Measurements from ENCODE around the gene SIGLEC6.
"Not testable (repeated sequence)": the region's sequence is repeated elsewhere in the genome, so short reads cannot be mapped to it uniquely, and the experiment has no call there.

The SIGLEC6 gene

GRCh38 chr19:51508059-51508733, 23.3 kb downstream of the SIGLEC6 start:
- DNase-seq, result no peak

- no peak for DNase-seq
Measured at GRCh38 chr19:51507640-51508058, 23.8 kb downstream of the SIGLEC6 start.

- DNase-seq, result no peak
Measured at GRCh38 chr19:51507192-51507591, 24.3 kb downstream of the SIGLEC6 start.

GRCh38 chr19:51505904-51506303, 25.6 kb downstream of the SIGLEC6 start:
- no peak for DNase-seq

GRCh38 chr19:51503896-51504295, 27.6 kb downstream of the SIGLEC6 start:
- DNase-seq, result no peak

GRCh38 chr19:51503286-51503817, 28.1 kb downstream of the SIGLEC6 start:
- no peak for DNase-seq

- no peak for DNase-seq
Measured at GRCh38 chr19:51501594-51502263, 29.7 kb downstream of the SIGLEC6 start, which contains the start of gene SIGLEC12. SIGLEC12 (minus strand) TSS chr19:51501800; CDS start chr19:51501733, 67 bp downstream.

GRCh38 chr19:51500931-51501330, 30.5 kb downstream of the SIGLEC6 start:
- not testable (repeated sequence) for DNase-seq

GRCh38 chr19:51497666-51498065, 33.8 kb downstream of the SIGLEC6 start:
- DNase-seq, result no peak

GRCh38 chr19:51493776-51494175, 37.7 kb downstream of the SIGLEC6 start:
- no peak for DNase-seq

- DNase-seq, result no peak
Measured at GRCh38 chr19:51491586-51491985, 39.9 kb downstream of the SIGLEC6 start.

GRCh38 chr19:51490676-51491075, 40.8 kb downstream of the SIGLEC6 start:
- DNase-seq, result no peak

- DNase-seq, result no peak
Measured at GRCh38 chr19:51489113-51489512, 42.4 kb downstream of the SIGLEC6 start.

GRCh38 chr19:51488491-51488890, 43.0 kb downstream of the SIGLEC6 start:
- DNase-seq, result no peak

GRCh38 chr19:51485960-51486660, 45.4 kb downstream of the SIGLEC6 start:
- DNase-seq, result no peak

- no peak for DNase-seq
Measured at GRCh38 chr19:51480590-51480989, 50.9 kb downstream of the SIGLEC6 start.

- no peak for DNase-seq
Measured at GRCh38 chr19:51479531-51480331, 51.7 kb downstream of the SIGLEC6 start.

GRCh38 chr19:51478381-51479234, 52.9 kb downstream of the SIGLEC6 start, which contains the start of gene CEACAM18:
CEACAM18 (plus strand) TSS chr19:51478539.
- DNase-seq, result no peak

- no peak for DNase-seq
Measured at GRCh38 chr19:51477344-51477743, 54.1 kb downstream of the SIGLEC6 start.

- DNase-seq, result no peak
Measured at GRCh38 chr19:51476164-51476563, 55.3 kb downstream of the SIGLEC6 start.

GRCh38 chr19:51473009-51473707, 58.3 kb downstream of the SIGLEC6 start:
- DNase-seq, result peak; percentile 57
